Smooth muscle cell (in vitro differentiated cells): Measurements from ENCODE around the gene SH3PXD2A. TPM values are rescaled to one million over a fixed set of nuclear protein-coding genes. Genes with fewer than 3 reads are reported as not detected.

ENCODE experiments used
- DNase-seq: peaks from one replicate; lab custom pipeline; 2025; ENCODE audit not compliant: unreplicated experiment; lab: John Stamatoyannopoulos, UW
- H2AFZ ChIP-seq: fragments of 200-600 bp; sonication (generic); 2 replicates; pipeline ENCODE4 v1.6.0; 2016; ENCODE audit warnings: antibody characterized with exemption, low read depth, mild to moderate bottlenecking
- H3F3A ChIP-seq: fragments of 200-600 bp; sonication (generic); 2 replicates; pipeline ENCODE4 v1.6.0; 2017; ENCODE audit warnings: antibody characterized with exemption, low read depth
- H3K27ac ChIP-seq: fragments of 200-600 bp; sonication (generic); 2 replicates; pipeline ENCODE4 v1.5.1; 2016; ENCODE audit warnings: low read depth, mild to moderate bottlenecking
- H3K27me3 ChIP-seq: fragments of 200-600 bp; sonication (generic); 2 replicates; pipeline ENCODE4 v1.6.1; 2016; ENCODE audit warnings: low read depth, mild to moderate bottlenecking
- H3K36me3 ChIP-seq: fragments of 200-600 bp; sonication (generic); 2 replicates; pipeline ENCODE4 v1.5.1; 2016; ENCODE audit warnings: low read depth
- H3K4me1 ChIP-seq: fragments of 200-600 bp; sonication (generic); 2 replicates; pipeline ENCODE4 v1.5.1; 2016; ENCODE audit warnings: low read depth
- H3K4me2 ChIP-seq: fragments of 200-600 bp; sonication (generic); 2 replicates; pipeline ENCODE4 v1.6.0; 2016; ENCODE audit warnings: mild to moderate bottlenecking
- H3K4me3 ChIP-seq: fragments of 200-600 bp; sonication (generic); 2 replicates; pipeline ENCODE4 v1.5.1; 2016; ENCODE audit warnings: mild to moderate bottlenecking
- H3K79me2 ChIP-seq: fragments of 200-600 bp; sonication (generic); 2 replicates; pipeline ENCODE4 v1.6.0; 2016; ENCODE audit warnings: low read depth, mild to moderate bottlenecking
- H3K9ac ChIP-seq: fragments of 200-600 bp; sonication (generic); 2 replicates; pipeline ENCODE4 v1.6.0; 2016; ENCODE audit warnings: low read depth
- H3K9me3 ChIP-seq: fragments of 200-600 bp; sonication (generic); replicated peaks from 2 replicates; pipeline ENCODE4 v1.5.1; 2016; ENCODE audit warnings: low read depth
- H4K20me1 ChIP-seq: fragments of 200-600 bp; sonication (generic); 2 replicates; pipeline ENCODE4 v1.6.0; 2016; ENCODE audit warnings: low read depth
- CTCF ChIP-seq: fragments of 200-600 bp; sonication (generic); IDR thresholded peaks from 2 replicates; pipeline ENCODE4 v1.5.1; 2017; ENCODE audit warnings: borderline replicate concordance, mild to moderate bottlenecking, antibody characterized with exemption; ENCODE audit not compliant: insufficient read depth, poor library complexity, severe bottlenecking
- WGBS: methylation state at CpG from one replicate; pipeline ENCODE4 v1.1.7; 2016; ENCODE audit warnings: low lambda C conversion rate; 5-methylcytosine and 5-hydroxymethylcytosine counted together
- polyA plus RNA-seq: library from polyadenylated mRNA; unstranded; fragments of >200 nt; fragmentation: Nextera tagmentation; extraction: Ambion mirVana; gene quantifications from 2 replicates; pipeline ENCODE4 v1.2.1, GENCODE V29; 2016
- total RNA-seq: library from RNA; depleted of rRNA; stranded (reverse); fragments of >200 nt; gene quantifications from 2 replicates; pipeline ENCODE4 v1.2.3, GENCODE V29; 2014

Gene SH3PXD2A
- total and polyA plus RNA-seq, 2 experiments from 2014 or later: 30.1 to 37.9 TPM

GRCh38 chr10:103896225-103896624, 40.8 kb upstream of the SH3PXD2A start:
- Histone ChIP-seq H3K4me1 (peaks cover 10% of the 10 kb centered on the region), H3K27ac (no peak overlapping the region), H3K9ac (peak overlapping the region; percentile 3), H3K9me3 (no peaks in the 10 kb centered on the region), H3K27me3 (no peaks in the 10 kb centered on the region), H3F3A (no peaks in the 10 kb centered on the region), H3K36me3 (peaks cover 8% of the 10 kb centered on the region), H4K20me1 (no peaks in the 10 kb centered on the region), H3K4me2 (no peak overlapping the region), H3K4me3 (no peak overlapping the region), H3K79me2 (no peaks in the 10 kb centered on the region), H2AFZ (no peak overlapping the region)
- DNase-seq: no peak
- no peak for TF ChIP-seq CTCF
- WGBS: 71% methylated on average over 5 of the region's 5 CpGs

- H3F3A ChIP-seq: no peaks in the 10 kb centered on the region
- H3K9me3 ChIP-seq: no peaks in the 10 kb centered on the region
- no peaks in the 10 kb centered on the region for H3K27me3 ChIP-seq
- H3K4me2 ChIP-seq: no peak overlapping the region
- TF ChIP-seq CTCF: no peak
- H4K20me1 ChIP-seq: no peaks in the 10 kb centered on the region
- no peak overlapping the region for H3K4me3 ChIP-seq
- peaks cover 10% of the 10 kb centered on the region for H3K4me1 ChIP-seq
- no peak overlapping the region for H3K27ac ChIP-seq
- peak overlapping the region; percentile 3 for H3K9ac ChIP-seq
- H2AFZ ChIP-seq: no peak overlapping the region
- peaks cover 8% of the 10 kb centered on the region for H3K36me3 ChIP-seq
- no peak for DNase-seq
- WGBS: 82% methylated on average over 9 of the region's 9 CpGs
- H3K79me2 ChIP-seq: no peaks in the 10 kb centered on the region
Measured at GRCh38 chr10:103895411-103896186, 40.2 kb upstream of the SH3PXD2A start.

GRCh38 chr10:103894441-103894864, 39.1 kb upstream of the SH3PXD2A start:
- H3K79me2 ChIP-seq: no peaks in the 10 kb centered on the region
- no peak overlapping the region for H3K4me3 ChIP-seq
- no peak overlapping the region for H2AFZ ChIP-seq

More at GRCh38 chr10:103894441-103894864, 39.1 kb upstream of the SH3PXD2A start:
- Histone ChIP-seq H3K27me3 (no peaks in the 10 kb centered on the region), H3K27ac (peak overlapping the region; percentile 54), H3K4me2 (no peak overlapping the region), H4K20me1 (no peaks in the 10 kb centered on the region), H3K9ac (no peak overlapping the region), H3K4me1 (peaks cover 2% of the 10 kb centered on the region), H3K9me3 (no peaks in the 10 kb centered on the region), H3F3A (no peaks in the 10 kb centered on the region), H3K36me3 (peaks cover 8% of the 10 kb centered on the region)
- no peak for TF ChIP-seq CTCF
- DNase-seq: no peak
- WGBS: 29% methylated on average over 4 of the region's 4 CpGs
